ENCODE results near the gene PTGS1.

DNA sequence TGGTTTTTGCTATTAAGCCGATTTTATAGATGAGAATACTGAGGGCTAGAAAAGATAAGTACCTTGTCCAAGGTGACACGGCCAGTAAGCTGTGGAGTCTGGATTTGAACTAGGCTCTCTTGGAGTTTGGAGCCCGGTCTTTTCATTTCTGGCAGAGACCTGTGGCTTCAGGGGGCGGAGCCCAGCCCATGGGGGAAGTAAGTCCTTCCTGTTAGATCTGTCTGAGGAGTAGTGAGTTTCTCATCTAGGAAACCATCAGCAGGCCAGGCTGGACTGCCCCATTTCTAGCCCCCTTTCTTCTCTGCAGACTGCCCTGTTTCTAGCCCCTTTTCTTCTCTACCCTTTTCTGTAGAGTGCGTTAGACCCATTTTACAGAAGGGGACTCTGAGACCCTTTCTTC, 521 bp upstream of the PTGS1 start:
- TF ChIP-seq CTCF (IDR thresholded peaks at IDR 0.05): no peak
- TF ChIP-seq CHD4 (IDR thresholded peaks at IDR 0.05; ENCODE audit: borderline replicate concordance): no peak
- no peak for TF ChIP-seq HMGXB4 (CRISPR knock-in tag; IDR thresholded peaks at IDR 0.05; ENCODE audit: borderline replicate concordance)
